Lower leg skin (tissue), 3 donors: ENCODE measurements around the gene TRIM42.

Experiments used
- CTCF ChIP-seq, 3 donors: fragments of 450-650 bp; IDR thresholded peaks; one replicate each; pipeline ENCODE4 v1.5.1; 2016; ENCODE audit warnings: antibody characterized with exemption in 3 of 3, mild to moderate bottlenecking in 3 of 3, moderate library complexity in 2 of 3
- POLR2A ChIP-seq, 2 donors: fragments of 450-650 bp; IDR thresholded peaks; one replicate each; pipeline ENCODE4 v1.6.1; 2016 to 2017; ENCODE audit warnings: antibody characterized with exemption in 2 of 2, mild to moderate bottlenecking in 1 of 2, moderate library complexity in 1 of 2

GRCh38 chr3:140655678-140656077, 22.2 kb upstream of the TRIM42 start:
- no peak for TF ChIP-seq CTCF (IDR thresholded peaks at IDR 0.05)
- no peak for TF ChIP-seq POLR2A (IDR thresholded peaks at IDR 0.05)
